ENCODE measurements around the gene DTYMK.

The DTYMK gene

DNA sequence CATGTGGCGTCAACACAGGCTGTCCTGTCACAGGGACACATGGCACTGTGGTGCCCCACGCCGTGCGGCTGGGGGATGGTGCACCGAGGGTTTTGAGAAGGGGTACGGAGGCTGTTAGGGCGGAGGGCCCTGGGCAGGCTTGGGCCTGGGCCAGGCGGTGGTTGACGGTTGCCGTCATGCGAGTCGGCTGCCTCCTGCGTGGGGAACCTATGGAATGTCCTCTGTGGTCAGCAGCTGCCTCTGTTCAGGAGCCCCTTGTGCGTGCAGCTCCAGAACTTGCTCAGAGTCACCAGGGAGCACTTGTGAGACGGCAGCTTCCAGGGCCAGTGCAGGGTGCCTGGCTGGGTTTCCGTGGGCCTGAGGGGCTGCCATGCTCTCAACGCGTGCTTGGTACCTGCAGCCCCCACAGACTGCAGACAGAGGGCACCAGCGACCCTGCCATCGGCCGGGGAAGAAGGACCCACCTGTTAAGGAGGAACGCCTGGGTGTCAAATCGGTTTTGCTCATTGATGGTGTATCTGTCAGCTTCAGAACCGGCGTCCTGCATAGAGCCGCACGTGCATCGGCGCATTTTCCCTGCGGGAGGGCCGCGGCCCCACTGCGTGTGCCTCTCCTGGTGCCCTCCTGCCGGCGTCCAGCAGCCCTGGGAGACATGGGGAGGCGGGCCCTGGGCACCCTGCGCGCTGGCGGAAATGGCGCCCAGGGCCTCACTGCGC, 37.8 kb upstream of the DTYMK start (continued):
- TF ChIP-seq OSR1 (CRISPR knock-in tag; IDR thresholded peaks at IDR 0.05) (no peak), GLIS3 (CRISPR knock-in tag; IDR thresholded peaks at IDR 0.05) (no peak), ZFP30 (CRISPR knock-in tag; IDR thresholded peaks at IDR 0.05) (no peak), ZNF565 (CRISPR knock-in tag; conservative IDR thresholded peaks at IDR 0.05; ENCODE audit: low read depth) (no peak)
- TF ChIP-seq, protein P1, sequence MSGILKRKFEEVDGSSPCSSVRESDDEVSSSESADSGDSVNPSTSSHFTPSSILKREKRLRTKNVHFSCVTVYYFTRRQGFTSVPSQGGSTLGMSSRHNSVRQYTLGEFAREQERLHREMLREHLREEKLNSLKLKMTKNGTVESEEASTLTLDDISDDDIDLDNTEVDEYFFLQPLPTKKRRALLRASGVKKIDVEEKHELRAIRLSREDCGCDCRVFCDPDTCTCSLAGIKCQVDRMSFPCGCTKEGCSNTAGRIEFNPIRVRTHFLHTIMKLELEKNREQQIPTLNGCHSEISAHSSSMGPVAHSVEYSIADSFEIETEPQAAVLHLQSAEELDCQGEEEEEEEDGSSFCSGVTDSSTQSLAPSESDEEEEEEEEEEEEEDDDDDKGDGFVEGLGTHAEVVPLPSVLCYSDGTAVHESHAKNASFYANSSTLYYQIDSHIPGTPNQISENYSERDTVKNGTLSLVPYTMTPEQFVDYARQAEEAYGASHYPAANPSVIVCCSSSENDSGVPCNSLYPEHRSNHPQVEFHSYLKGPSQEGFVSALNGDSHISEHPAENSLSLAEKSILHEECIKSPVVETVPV (CRISPR knock-in tag; IDR thresholded peaks at IDR 0.05) = no peak

GRCh38 chr2:241722896-241723454, 36.4 kb upstream of the DTYMK start:
- ATAC-seq = no peak
- TF ChIP-seq TCF4 (CRISPR knock-in tag; IDR thresholded peaks at IDR 0.05; ENCODE audit: borderline replicate concordance) (no peak), ZNF565 (CRISPR knock-in tag; conservative IDR thresholded peaks at IDR 0.05; ENCODE audit: low read depth) (no peak), ZC3H10 (CRISPR knock-in tag; IDR thresholded peaks at IDR 0.05) (no peak), ISL1 (CRISPR knock-in tag; IDR thresholded peaks at IDR 0.05) (no peak), ZNF70 (CRISPR knock-in tag; IDR thresholded peaks at IDR 0.05) (no peak), TOX (CRISPR knock-in tag; IDR thresholded peaks at IDR 0.05; ENCODE audit: borderline replicate concordance) (no peak), PPARA (CRISPR knock-in tag; IDR thresholded peaks at IDR 0.05; ENCODE audit: borderline replicate concordance) (no peak), OSR1 (CRISPR knock-in tag; IDR thresholded peaks at IDR 0.05) (no peak), RARB (CRISPR knock-in tag; IDR thresholded peaks at IDR 0.05) (no peak), ZFP30 (CRISPR knock-in tag; IDR thresholded peaks at IDR 0.05) (no peak), ESRRG (CRISPR knock-in tag; IDR thresholded peaks at IDR 0.05) (no peak)
- TF ChIP-seq, protein P2, sequence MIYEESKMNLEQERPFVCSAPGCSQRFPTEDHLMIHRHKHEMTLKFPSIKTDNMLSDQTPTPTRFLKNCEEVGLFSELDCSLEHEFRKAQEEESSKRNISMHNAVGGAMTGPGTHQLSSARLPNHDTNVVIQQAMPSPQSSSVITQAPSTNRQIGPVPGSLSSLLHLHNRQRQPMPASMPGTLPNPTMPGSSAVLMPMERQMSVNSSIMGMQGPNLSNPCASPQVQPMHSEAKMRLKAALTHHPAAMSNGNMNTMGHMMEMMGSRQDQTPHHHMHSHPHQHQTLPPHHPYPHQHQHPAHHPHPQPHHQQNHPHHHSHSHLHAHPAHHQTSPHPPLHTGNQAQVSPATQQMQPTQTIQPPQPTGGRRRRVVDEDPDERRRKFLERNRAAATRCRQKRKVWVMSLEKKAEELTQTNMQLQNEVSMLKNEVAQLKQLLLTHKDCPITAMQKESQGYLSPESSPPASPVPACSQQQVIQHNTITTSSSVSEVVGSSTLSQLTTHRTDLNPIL (CRISPR knock-in tag; IDR thresholded peaks at IDR 0.05; ENCODE audit: low read depth) = no peak
- TF ChIP-seq, protein P3, sequence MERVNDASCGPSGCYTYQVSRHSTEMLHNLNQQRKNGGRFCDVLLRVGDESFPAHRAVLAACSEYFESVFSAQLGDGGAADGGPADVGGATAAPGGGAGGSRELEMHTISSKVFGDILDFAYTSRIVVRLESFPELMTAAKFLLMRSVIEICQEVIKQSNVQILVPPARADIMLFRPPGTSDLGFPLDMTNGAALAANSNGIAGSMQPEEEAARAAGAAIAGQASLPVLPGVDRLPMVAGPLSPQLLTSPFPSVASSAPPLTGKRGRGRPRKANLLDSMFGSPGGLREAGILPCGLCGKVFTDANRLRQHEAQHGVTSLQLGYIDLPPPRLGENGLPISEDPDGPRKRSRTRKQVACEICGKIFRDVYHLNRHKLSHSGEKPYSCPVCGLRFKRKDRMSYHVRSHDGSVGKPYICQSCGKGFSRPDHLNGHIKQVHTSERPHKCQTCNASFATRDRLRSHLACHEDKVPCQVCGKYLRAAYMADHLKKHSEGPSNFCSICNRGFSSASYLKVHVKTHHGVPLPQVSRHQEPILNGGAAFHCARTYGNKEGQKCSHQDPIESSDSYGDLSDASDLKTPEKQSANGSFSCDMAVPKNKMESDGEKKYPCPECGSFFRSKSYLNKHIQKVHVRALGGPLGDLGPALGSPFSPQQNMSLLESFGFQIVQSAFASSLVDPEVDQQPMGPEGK (CRISPR knock-in tag; IDR thresholded peaks at IDR 0.05; ENCODE audit: borderline replicate concordance) = no peak

GRCh38 chr2:241721852-241722251, 35.2 kb upstream of the DTYMK start:
- TF ChIP-seq TCF4 (CRISPR knock-in tag; IDR thresholded peaks at IDR 0.05; ENCODE audit: borderline replicate concordance) (no peak), GLIS3 (CRISPR knock-in tag; IDR thresholded peaks at IDR 0.05) (no peak)
- TF ChIP-seq, protein P1 (CRISPR knock-in tag; IDR thresholded peaks at IDR 0.05) = no peak
- ATAC-seq = no peak

- no peak for ATAC-seq
- no peak for TF ChIP-seq POU6F1 (CRISPR knock-in tag; IDR thresholded peaks at IDR 0.05; ENCODE audit: borderline replicate concordance, low read depth)
- no peak for TF ChIP-seq SNAI2 (CRISPR knock-in tag; IDR thresholded peaks at IDR 0.05)
- no peak for TF ChIP-seq PPARA (CRISPR knock-in tag; IDR thresholded peaks at IDR 0.05; ENCODE audit: borderline replicate concordance)
- TF ChIP-seq GLIS3 (CRISPR knock-in tag; IDR thresholded peaks at IDR 0.05) = no peak
- TF ChIP-seq TCF4 (CRISPR knock-in tag; IDR thresholded peaks at IDR 0.05; ENCODE audit: borderline replicate concordance) = no peak
- no peak for TF ChIP-seq ZNF70 (CRISPR knock-in tag; IDR thresholded peaks at IDR 0.05)
- TF ChIP-seq, protein P2 (CRISPR knock-in tag; IDR thresholded peaks at IDR 0.05; ENCODE audit: low read depth) = no peak
- TF ChIP-seq TSHZ2 (CRISPR knock-in tag; IDR thresholded peaks at IDR 0.05) = no peak
- no peak for TF ChIP-seq CSDC2 (CRISPR knock-in tag; IDR thresholded peaks at IDR 0.05)
- no peak for TF ChIP-seq ZFP30 (CRISPR knock-in tag; IDR thresholded peaks at IDR 0.05)
- TF ChIP-seq BACH2 (CRISPR knock-in tag; IDR thresholded peaks at IDR 0.05; ENCODE audit: borderline replicate concordance) = no peak
- no peak for TF ChIP-seq RARB (CRISPR knock-in tag; IDR thresholded peaks at IDR 0.05)
- no peak for TF ChIP-seq ZNF8 (CRISPR knock-in tag; IDR thresholded peaks at IDR 0.05)
- TF ChIP-seq ESRRG (CRISPR knock-in tag; IDR thresholded peaks at IDR 0.05) = no peak
- TF ChIP-seq ZFP3 (CRISPR knock-in tag; IDR thresholded peaks at IDR 0.05) = no peak
- TF ChIP-seq OSR1 (CRISPR knock-in tag; IDR thresholded peaks at IDR 0.05) = no peak
- TF ChIP-seq ZNF565 (CRISPR knock-in tag; conservative IDR thresholded peaks at IDR 0.05; ENCODE audit: low read depth) = no peak
- no peak for TF ChIP-seq TOX (CRISPR knock-in tag; IDR thresholded peaks at IDR 0.05; ENCODE audit: borderline replicate concordance)
Measured at GRCh38 chr2:241720560-241720959, 33.9 kb upstream of the DTYMK start.
